HFF-Myc (cell line): ENCODE results near the gene C9orf43.

Source experiments
- DNase-seq: peaks from one replicate; pipeline ENCODE4 v3.0.0-alpha.2; 2011; ENCODE audit warnings: low read depth; ENCODE audit errors: extremely low read depth
- H3K4me3 ChIP-seq: replicated peaks from 2 replicates; pipeline ENCODE4 v1.5.1; 2011; ENCODE audit warnings: low read depth, mild to moderate bottlenecking, control low read depth, low read length
- TF ChIP-seq, protein P1 (sequence below): IDR thresholded peaks from 2 replicates; pipeline ENCODE4 v1.5.1; 2012; ENCODE audit warnings: mild to moderate bottlenecking, low read depth, low read length, control low read depth; ENCODE audit errors: missing control alignments

Gene C9orf43

DNA sequence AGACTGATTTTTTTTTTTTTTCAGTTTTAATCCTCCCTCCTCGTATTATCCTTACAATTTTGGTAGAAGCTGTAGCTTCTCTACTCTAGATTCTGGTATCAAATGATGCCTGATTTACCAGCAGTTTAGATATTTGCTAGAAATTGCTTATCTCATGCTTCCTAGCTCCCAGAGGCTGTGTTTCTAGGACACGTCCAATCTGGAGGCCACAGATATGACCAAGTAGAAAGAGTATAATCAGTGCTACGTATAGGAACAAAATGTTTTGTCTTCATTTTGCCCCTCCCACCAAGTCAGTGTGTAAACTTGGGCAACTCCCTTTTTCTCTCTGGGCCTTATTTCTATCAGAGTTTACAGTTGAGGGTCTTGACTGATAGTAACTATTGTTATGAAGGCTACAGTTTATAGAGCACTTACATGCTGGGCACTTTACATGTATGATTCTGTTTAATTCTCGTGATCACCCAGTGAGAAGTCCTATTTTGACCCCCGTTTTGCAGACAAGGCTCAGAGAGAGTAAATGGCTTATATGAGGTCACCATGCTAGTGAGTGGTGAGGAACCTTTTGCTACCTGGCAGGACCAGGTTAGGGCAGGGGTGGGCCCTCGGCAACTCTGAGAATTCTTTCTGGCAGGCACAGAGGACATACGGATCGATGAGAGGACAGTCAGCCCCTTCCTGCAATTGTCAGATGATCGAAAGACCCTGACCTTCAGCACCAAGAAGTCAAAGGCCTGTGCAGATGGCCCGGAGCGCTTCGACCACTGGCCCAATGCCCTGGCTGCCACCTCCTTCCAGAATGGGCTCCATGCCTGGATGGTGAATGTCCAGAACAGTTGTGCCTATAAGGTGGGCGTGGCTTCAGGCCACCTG is 41.3 kb upstream of the C9orf43 start:
- no peak for DNase-seq
- no peak overlapping the region for H3K4me3 ChIP-seq
- TF ChIP-seq, protein P1, sequence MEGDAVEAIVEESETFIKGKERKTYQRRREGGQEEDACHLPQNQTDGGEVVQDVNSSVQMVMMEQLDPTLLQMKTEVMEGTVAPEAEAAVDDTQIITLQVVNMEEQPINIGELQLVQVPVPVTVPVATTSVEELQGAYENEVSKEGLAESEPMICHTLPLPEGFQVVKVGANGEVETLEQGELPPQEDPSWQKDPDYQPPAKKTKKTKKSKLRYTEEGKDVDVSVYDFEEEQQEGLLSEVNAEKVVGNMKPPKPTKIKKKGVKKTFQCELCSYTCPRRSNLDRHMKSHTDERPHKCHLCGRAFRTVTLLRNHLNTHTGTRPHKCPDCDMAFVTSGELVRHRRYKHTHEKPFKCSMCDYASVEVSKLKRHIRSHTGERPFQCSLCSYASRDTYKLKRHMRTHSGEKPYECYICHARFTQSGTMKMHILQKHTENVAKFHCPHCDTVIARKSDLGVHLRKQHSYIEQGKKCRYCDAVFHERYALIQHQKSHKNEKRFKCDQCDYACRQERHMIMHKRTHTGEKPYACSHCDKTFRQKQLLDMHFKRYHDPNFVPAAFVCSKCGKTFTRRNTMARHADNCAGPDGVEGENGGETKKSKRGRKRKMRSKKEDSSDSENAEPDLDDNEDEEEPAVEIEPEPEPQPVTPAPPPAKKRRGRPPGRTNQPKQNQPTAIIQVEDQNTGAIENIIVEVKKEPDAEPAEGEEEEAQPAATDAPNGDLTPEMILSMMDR = no peak

DNA sequence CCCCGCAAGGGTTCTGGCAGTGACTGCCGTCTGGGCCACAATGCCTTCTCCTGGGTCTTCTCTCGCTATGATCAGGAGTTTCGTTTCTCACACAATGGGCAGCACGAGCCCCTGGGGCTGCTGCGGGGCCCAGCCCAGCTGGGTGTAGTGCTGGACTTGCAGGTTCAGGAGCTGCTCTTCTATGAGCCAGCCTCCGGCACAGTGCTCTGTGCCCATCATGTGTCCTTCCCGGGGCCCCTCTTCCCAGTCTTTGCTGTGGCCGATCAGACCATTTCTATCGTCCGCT is 40.7 kb upstream of the C9orf43 start:
- no peak for DNase-seq
- TF ChIP-seq, protein P1 = no peak
- no peak overlapping the region for H3K4me3 ChIP-seq

DNA sequence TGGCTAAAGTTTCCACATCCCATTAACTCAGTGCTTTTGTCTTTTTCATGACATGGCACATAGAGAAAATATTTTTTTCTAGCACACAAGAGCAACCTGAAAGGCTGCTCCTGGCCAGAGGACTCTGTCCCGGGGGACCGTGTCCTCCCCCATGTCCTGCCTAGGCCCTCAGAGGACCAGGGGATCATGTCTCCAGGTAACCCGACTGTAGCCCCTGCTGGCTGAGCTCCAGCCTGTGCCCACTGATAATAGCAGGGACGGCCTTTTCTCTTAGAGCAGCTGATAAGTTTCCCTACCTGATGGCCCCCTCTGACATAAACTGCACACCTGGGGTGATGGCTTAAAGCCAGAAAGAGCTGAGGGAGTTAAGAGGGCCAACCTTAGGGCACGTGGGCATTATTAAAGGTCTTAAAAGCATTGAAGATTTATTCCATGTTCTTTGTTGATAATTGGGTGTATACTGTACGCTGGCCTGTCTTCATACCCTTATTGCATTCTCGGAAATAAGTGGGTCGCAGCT is 39.7 kb upstream of the C9orf43 start:
- no peak for DNase-seq
- TF ChIP-seq, protein P1 = no peak
- H3K4me3 ChIP-seq = no peak overlapping the region

DNA sequence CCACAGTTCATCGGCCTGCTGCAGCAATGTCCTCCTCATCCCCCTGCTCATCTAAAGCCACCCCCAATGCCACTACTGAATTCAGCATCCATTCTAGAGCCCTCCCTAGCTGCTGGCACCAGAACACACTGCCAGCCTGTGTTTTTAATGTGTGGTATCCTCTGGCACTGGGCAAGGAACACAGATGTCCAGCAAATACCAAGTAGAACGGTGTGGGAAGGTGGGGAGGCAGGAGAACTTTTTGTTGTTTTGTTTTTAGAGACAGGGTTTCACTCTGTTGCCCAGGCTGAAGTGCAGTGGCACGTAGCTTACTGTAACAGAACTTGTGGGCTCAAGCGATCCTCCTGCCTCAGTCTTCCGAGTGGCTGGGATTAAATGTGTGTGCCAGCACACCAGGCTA is 38.5 kb upstream of the C9orf43 start:
- DNase-seq = no peak
- TF ChIP-seq, protein P1 = no peak
- no peak overlapping the region for H3K4me3 ChIP-seq

DNA sequence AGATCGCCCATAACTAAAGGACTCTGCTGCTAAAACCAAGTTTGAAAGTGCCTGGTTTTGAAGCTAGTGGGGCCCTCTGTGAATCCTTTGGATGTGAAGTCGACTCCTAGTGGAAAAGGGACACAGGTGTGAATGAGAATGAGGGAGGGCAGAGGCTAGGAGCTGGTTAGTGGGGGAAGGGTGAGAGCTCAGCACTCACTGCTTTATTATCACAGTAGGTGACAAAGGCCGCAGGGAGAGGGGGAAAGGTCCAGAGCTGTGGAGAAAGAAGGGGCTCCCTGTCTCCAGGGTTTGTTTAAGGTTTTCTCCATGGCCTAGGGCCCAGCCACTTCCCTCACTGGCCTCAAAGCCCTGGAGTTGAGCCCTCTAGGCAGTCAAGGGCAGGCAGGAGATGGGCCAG is 37.3 kb upstream of the C9orf43 start:
- DNase-seq = no peak
- TF ChIP-seq, protein P1 = no peak
- no peak overlapping the region for H3K4me3 ChIP-seq

DNA sequence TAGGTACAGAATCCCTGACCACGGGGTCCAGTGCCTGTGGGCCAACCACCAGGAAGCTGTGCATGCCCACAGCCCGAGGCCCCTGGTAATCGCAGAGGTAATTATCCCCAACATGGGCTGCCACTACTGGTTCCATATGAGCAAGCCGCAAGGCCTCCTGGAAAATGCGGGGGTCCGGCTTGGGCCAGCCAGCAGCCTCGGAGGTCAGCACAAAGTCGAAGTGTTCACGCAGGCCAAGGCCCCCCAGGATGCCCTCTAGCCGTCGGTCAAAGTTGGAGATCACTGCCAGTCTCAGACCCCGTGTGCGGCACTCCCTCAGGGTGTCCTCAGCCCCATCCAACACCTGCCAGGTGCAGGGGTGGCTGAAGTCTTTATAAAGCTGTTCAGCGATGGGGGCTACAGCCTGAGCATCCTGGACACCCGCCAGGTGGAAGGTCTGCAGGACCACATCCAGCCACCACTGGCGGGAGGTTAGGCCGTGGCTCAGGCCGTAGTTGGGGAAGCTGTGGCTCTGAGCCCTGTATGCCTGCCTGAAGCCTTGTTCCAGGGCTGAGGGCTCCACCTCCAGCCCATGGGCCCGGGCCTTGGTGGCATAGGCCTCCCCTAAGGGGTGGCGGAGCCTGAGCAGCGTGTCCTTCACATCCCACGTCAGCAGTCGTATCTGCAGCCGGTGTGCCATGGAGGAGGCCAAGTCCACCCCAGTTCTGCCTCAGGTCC is 36.7 kb upstream of the C9orf43 start:
- H3K4me3 ChIP-seq = no peak overlapping the region
- no peak for DNase-seq
- TF ChIP-seq, protein P1 = no peak
